Peyer's patch (tissue), 4 donors: ENCODE results near the gene AFG1L. TPM values are rescaled to one million over a fixed set of nuclear protein-coding genes. Genes with fewer than 3 reads are reported as not detected.
"Not testable (repeated sequence)": the region's sequence is repeated elsewhere in the genome, so short reads cannot be mapped to it uniquely, and the experiment has no call there.

ENCODE experiments used
- DNase-seq, 3 donors: peaks; one replicate each; pipeline ENCODE4 v3.0.0-alpha.2; 2017 to 2019
- H3K27ac ChIP-seq, 4 donors: fragments of 200-600 bp; sonication (generic); one replicate each; pipeline ENCODE4 v1.5.1; 2016 to 2019
- H3K27me3 ChIP-seq, 2 donors: fragments of 200-600 bp; sonication (generic); one replicate each; pipeline ENCODE4 v1.5.1; 2019
- H3K36me3 ChIP-seq, 3 donors: fragments of 200-600 bp; sonication (generic); one replicate each; pipeline ENCODE4 v1.5.1; 2016 to 2019
- H3K4me1 ChIP-seq, 4 donors: fragments of 200-600 bp; sonication (generic); one replicate each; pipeline ENCODE4 v1.5.1; 2016 to 2019
- H3K4me3 ChIP-seq, 4 donors: fragments of 200-600 bp; sonication (generic); 1 replicate in 3 of 4; 2 replicates in 1 of 4; pipeline ENCODE4 v1.5.1; 2016 to 2019; ENCODE audit warnings: mild to moderate bottlenecking in 1 of 4
- H3K9me3 ChIP-seq, 4 donors: fragments of 200-600 bp; sonication (generic); one replicate each; pipeline ENCODE4 v1.5.1; 2016 to 2019; ENCODE audit warnings: mild to moderate bottlenecking in 1 of 4
- CTCF ChIP-seq, 6 experiments: fragments of 450-650 bp in 4 of 6; fragments of 200-600 bp in 2 of 6; sonication (generic) in 1 of 6; IDR thresholded peaks; one replicate each; pipeline ENCODE4 v1.5.1; 2017 to 2019; ENCODE audit warnings: antibody characterized with exemption in 6 of 6, mild to moderate bottlenecking in 3 of 6, moderate library complexity in 1 of 6
- POLR2A ChIP-seq, 2 donors: fragments of 450-650 bp; IDR thresholded peaks; one replicate each; pipeline ENCODE4 v1.5.1; 2017; ENCODE audit warnings: antibody characterized with exemption in 2 of 2, mild to moderate bottlenecking in 2 of 2, moderate library complexity in 2 of 2
- total RNA-seq, 4 donors: library from RNA; depleted of rRNA; stranded (reverse); fragments of >200 nt; gene quantifications; one replicate each; pipeline ENCODE4 v1.1.0, GENCODE V29; 2016

Gene AFG1L
- total RNA-seq, 4 donors from 2014 or later: 6.0 to 15.1 (median 8.1) TPM

GRCh38 chr6:108558372-108559096 is 263.7 kb downstream of the AFG1L start:
- TF ChIP-seq CTCF (IDR thresholded peaks at IDR 0.05): peak in 1 of 6 experiments; percentile 2
- TF ChIP-seq POLR2A (IDR thresholded peaks at IDR 0.05): peak in 1 of 2 donors; percentile 84
- Histone ChIP-seq H3K36me3 (no peaks in the 10 kb centered on the region), H3K27ac (peak overlapping the region; percentile 98 to 100 (median 99)), H3K4me1 (peaks cover 0 to 15% (median 7%) of the 10 kb centered on the region in 4 donors), H3K4me3 (peak overlapping the region; percentile 95 to 98 (median 96)), H3K9me3 (no peaks in the 10 kb centered on the region), H3K27me3 (no peaks in the 10 kb centered on the region)
- peak; percentile 98 to 99 (median 99) for DNase-seq

DNA sequence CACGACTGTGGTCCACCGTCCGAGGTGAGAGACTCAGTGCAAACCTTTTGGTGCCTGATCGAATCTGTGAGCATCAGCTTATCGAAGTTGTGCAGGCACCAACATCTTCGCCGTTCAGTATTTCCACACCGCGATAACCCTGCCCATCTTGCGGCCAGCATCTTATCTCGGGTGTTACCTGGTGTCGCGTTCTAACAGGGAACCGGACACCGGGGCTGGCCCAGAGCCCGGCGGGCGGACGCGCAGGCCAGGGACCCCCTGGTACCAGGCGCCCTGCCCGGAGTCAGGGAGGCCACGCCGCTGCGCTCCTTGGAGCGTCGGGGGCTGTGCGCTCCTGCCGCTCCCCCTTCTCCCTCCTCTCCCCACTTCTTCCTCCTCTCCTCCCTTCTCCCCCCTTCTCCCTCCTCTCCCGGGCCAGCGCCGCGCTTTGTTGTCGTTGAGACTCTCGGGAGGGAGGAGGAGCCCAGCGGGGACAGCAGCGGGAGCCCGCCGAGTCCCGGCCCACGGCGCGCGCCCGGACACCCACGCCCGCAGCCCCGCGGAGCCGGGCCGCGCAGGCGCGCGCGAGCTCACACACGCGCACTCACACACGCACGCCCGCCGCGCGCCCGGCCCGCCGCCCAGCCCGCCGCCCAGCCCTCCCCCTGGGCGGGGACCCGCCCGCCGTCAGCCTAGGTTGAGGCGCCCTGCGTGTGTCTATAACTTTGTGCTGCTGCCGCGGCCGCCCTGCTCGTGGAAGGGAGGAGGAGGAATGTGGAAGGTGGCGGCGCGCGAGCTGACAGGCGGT is 264.4 kb downstream of the AFG1L start:
- no peak for TF ChIP-seq CTCF (IDR thresholded peaks at IDR 0.05)
- TF ChIP-seq POLR2A (IDR thresholded peaks at IDR 0.05): peak; percentile 89 to 90
- Histone ChIP-seq H3K27me3 (no peaks in the 10 kb centered on the region), H3K4me1 (peaks cover 0 to 18% (median 13%) of the 10 kb centered on the region in 4 donors), H3K4me3 (peak overlapping the region; percentile 95 to 98 (median 96)), H3K27ac (peak overlapping the region; percentile 98 to 100 (median 99)), H3K9me3 (no peaks in the 10 kb centered on the region), H3K36me3 (no peaks in the 10 kb centered on the region)
- peak; percentile 89 to 96 (median 95) for DNase-seq

DNA sequence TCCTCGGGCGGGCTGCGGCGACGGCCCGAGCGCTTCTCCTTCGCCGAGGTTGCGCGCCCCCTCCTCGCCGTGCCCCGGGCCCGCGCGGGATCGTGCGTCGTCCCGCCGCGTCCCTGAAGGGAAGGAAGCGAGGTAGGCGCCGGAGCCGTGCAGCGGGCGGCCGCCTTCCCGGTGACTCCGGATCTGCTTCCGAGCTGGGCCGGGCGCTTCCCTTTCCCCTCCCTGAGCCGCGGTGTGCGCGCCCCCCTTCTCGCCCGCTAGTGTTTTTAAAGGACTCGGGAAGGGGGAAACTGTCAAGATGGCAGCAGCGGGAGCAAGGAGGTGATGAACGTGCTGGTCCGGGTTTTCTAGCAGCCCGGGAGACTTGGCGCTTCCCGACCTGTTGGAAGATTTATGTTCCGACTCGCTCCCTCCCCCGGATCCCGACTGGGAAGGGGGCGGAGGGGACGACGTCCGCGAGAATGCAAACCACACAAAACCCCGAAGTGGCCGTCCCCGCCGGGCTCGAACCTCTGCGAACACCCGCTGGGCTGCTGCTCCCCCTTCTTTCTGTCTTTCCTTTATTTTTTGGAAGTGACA is 265.1 kb downstream of the AFG1L start:
- no peaks in the 10 kb centered on the region for H3K36me3 ChIP-seq
- DNase-seq: peak in 2 of 3 donors; percentile 40 to 77

GRCh38 chr6:108560463-108561308 is 265.8 kb downstream of the AFG1L start, which contains the start of gene FOXO3:
TSS of gene FOXO3 (plus strand) at chr6:108560917. CDS start at chr6:108561209, 292 bp downstream.
- DNase-seq: peak; percentile 87 to 97 (median 96)
- Histone ChIP-seq H3K9me3 (no peaks in the 10 kb centered on the region), H3K4me3 (peak within 1 kb of the TSS; percentile 95 to 98 (median 96)), H3K27ac (peak within 1 kb of the TSS; percentile 98 to 100 (median 99)), H3K27me3 (no peaks in the 10 kb centered on the region), H3K4me1 (peaks cover 0 to 29% (median 16%) of the 10 kb centered on the region in 4 donors), H3K36me3 (no peaks in the 10 kb centered on the region)
- TF ChIP-seq POLR2A (IDR thresholded peaks at IDR 0.05) (peak; percentile 81 to 86), CTCF (IDR thresholded peaks at IDR 0.05) (peak in 2 of 6 experiments; percentile 2 to 5)

More for the DNA sequence above, 265.1 kb downstream of the AFG1L start:
- Histone ChIP-seq H3K4me1 (peaks cover 0 to 24% (median 15%) of the 10 kb centered on the region in 4 donors), H3K9me3 (no peaks in the 10 kb centered on the region), H3K27me3 (no peaks in the 10 kb centered on the region), H3K4me3 (peak overlapping the region; percentile 95 to 98 (median 96)), H3K27ac (peak overlapping the region; percentile 98 to 100 (median 99))
- TF ChIP-seq CTCF (IDR thresholded peaks at IDR 0.05): no peak
- TF ChIP-seq POLR2A (IDR thresholded peaks at IDR 0.05): no peak

DNA sequence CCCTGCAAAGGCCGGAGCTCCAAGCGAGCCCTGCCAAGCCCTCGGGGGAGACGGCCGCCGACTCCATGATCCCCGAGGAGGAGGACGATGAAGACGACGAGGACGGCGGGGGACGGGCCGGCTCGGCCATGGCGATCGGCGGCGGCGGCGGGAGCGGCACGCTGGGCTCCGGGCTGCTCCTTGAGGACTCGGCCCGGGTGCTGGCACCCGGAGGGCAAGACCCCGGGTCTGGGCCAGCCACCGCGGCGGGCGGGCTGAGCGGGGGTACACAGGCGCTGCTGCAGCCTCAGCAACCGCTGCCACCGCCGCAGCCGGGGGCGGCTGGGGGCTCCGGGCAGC is 266.4 kb downstream of the AFG1L start:
- not testable (repeated sequence) for DNase-seq, H3K27me3 ChIP-seq, H3K36me3 ChIP-seq, H3K9me3 ChIP-seq
- peak overlapping the region; percentile 95 to 98 (median 96) for H3K4me3 ChIP-seq
- peaks cover 0 to 33% (median 17%) of the 10 kb centered on the region in 4 donors for H3K4me1 ChIP-seq
- peak overlapping the region; percentile 98 to 100 (median 99) for H3K27ac ChIP-seq
